ENCODE results near the gene AGPAT3. TPM values are rescaled to one million over a fixed set of nuclear protein-coding genes. Genes with fewer than 3 reads are reported as not detected.

The AGPAT3 gene
- total RNA-seq, 2 donors from 2014 or later, result 21.2 to 109 TPM

- ATAC-seq (no peak), DNase-seq (ENCODE audit: low spot score in 2 of 2) (no peak)
- Mint-ChIP-seq H3K9me3 (no peaks in the 10 kb centered on the region), H3K36me3 (no peaks in the 10 kb centered on the region), H3K27ac (peak overlapping the region; percentile 91)
Measured at GRCh38 chr21:43939443-43940328, 74.7 kb downstream of the AGPAT3 start.

DNA sequence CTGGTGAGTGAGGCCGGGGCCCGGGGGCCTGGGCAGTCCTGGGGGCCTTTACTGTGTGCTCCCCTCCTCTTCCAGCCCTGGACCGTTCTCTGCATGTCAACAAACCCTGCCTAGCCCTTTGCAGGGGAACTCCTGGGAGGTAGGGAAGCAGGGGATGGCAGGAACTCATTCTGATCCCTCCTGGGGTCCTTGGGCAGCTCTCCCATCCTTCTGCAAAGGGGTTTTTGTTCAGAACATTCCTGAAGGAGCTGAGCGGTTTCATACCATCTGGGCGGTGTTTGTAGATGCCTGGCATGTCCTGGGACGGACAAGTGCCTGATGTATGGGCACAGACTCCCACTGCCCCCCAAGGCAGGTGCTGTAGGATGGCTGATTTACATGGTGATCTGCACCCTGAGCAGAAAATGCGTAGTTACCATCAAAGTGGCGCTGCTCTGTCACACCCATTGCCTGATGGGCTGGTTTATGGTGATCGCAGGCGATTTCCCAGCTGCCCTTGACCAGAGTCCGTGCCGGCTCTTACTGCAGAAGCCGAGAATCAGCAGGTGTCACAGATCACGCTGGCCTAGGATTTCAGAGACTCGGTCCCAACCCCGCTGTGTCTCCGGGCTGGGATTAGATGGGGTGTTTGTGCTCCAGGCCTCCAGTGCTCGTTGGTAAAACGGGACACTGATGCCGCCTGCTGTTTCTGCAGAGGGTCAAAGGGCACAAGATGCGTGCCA is 75.5 kb downstream of the AGPAT3 start:
- no peaks in the 10 kb centered on the region for H3K36me3 Mint-ChIP-seq

GRCh38 chr21:43942201-43942600 is 77.2 kb downstream of the AGPAT3 start:
- Mint-ChIP-seq H3K27ac (no peak overlapping the region), H3K36me3 (peaks cover 0 to 15% of the 10 kb centered on the region in 2 donors), H3K9me3 (no peaks in the 10 kb centered on the region)
- no peak for DNase-seq (ENCODE audit: low spot score in 2 of 2)
- no peak for ATAC-seq

More for the DNA sequence above, 75.5 kb downstream of the AGPAT3 start:
- DNase-seq (ENCODE audit: low spot score in 2 of 2) (no peak), ATAC-seq (no peak)
- H3K9me3 Mint-ChIP-seq, result no peaks in the 10 kb centered on the region
- H3K27ac Mint-ChIP-seq, result no peak overlapping the region

DNA sequence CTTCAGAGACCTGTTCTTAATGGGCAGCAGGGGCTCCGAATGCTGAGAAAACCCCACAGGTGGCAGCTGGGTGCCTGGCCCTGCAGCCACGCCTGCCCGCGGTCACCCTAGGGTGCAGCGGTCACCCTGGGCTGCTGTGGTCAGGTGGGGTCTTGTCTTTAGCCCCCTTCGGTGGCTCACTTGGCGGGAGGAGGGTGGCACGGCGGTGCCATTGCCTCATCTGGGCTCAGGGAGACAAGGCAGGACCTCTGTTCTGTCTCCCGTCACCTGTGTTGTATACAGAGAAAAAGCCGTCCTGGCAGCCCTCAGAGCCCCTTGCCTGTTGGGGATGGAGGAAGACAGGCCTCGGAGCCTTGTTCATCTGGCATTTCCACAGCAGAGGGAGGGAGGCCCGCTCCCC is 77.6 kb downstream of the AGPAT3 start:
- ATAC-seq (no peak), DNase-seq (ENCODE audit: low spot score in 2 of 2) (no peak)
- Mint-ChIP-seq H3K9me3 (no peaks in the 10 kb centered on the region), H3K36me3 (peaks cover 0 to 18% of the 10 kb centered on the region in 2 donors), H3K27ac (no peak overlapping the region)

GRCh38 chr21:43943512-43944077 is 78.6 kb downstream of the AGPAT3 start:
- peaks cover 0 to 5% of the 10 kb centered on the region in 2 donors for H3K9me3 Mint-ChIP-seq
- no peak overlapping the region for H3K27ac Mint-ChIP-seq
- ATAC-seq, result no peak

GRCh38 chr21:43944078-43944633 is 79.1 kb downstream of the AGPAT3 start:
- ATAC-seq, result no peak

More at GRCh38 chr21:43943512-43944077, 78.6 kb downstream of the AGPAT3 start:
- no peak for DNase-seq (ENCODE audit: low spot score in 2 of 2)
- H3K36me3 Mint-ChIP-seq, result peaks cover 0 to 28% of the 10 kb centered on the region in 2 donors

GRCh38 chr21:43944757-43945156 is 79.7 kb downstream of the AGPAT3 start:
- peaks cover 5 to 16% of the 10 kb centered on the region in 2 donors for H3K9me3 Mint-ChIP-seq
- H3K27ac Mint-ChIP-seq, result peak overlapping the region in 1 of 2 donors; percentile 77
- H3K36me3 Mint-ChIP-seq, result peaks cover 9 to 39% of the 10 kb centered on the region in 2 donors
- DNase-seq (ENCODE audit: low spot score in 2 of 2), result no peak
- no peak for ATAC-seq

More at GRCh38 chr21:43944078-43944633, 79.1 kb downstream of the AGPAT3 start:
- Mint-ChIP-seq H3K27ac (peak overlapping the region in 1 of 2 donors; percentile 77), H3K36me3 (peaks cover 3 to 33% of the 10 kb centered on the region in 2 donors), H3K9me3 (peaks cover 0 to 10% of the 10 kb centered on the region in 2 donors)
- no peak for DNase-seq (ENCODE audit: low spot score in 2 of 2)

DNA sequence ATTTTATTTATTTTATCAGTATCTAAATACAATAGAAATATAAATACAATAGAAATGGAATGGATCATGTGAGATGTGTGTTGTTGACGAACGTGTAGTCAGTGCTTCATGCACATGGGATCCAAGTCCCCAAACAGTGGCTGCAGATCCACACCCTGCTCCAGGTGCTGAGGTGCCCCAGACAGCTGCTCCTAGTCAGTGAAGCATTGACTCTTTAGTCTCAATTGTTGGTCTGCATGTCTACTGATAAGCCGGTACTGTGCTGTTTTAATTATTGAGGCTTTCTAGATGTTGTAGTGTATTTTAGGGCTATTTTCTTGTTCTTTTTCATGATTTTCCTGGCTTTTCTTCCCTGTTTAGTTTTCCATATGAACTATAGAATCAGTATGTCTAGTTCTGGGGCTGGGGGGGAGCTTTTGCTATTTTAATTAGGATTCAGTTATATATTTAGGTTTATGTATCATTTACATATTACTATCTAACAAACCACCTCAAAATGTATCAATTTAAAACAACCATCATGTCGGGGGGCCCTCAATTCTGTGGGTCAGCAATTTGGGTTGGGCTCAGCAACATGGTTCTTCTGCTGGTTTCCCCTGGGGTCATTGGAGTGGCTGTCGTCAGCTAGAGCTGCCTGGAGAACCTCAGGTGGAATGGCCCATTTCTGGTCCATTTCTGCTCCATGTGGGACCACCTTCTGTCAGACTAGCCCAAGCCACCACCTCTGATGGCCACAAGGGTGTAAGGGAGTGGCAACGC is 83.9 kb downstream of the AGPAT3 start:
- peak overlapping the region; percentile 29 to 73 for H3K27ac Mint-ChIP-seq

DNA sequence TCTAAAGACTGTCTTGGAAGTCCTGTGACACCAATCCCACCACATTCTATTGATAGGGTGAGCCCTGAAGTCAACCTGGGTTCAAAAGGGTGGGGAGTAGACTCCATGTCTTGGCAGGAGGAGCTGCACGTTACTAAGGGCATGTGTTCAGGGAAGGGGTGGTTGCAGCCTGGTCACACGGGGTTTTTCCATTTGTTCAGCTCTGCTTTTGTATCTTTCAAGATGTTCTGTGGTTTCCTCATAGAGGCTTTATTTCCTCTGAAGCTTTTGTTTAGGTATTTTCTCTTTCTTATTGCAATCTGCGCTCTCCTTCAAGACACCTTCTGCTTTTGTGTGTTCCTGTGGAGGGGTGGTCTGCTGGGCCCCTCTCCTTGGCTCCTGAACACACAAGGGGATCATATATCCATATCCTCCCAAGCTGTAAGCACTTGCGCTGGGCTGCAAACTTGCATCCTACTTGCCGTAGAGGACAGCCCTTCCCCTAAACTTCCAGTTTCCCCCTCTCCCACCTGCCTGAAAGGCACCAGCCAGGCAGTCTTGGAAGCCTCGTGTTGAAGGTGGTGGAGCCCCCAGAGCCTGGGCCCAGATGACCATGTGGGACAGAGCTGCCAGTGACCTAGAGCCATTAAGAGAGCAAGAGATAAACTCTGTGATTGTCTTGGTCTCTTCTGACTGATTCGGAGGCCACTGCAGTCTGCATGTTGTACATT is 84.6 kb downstream of the AGPAT3 start:
- Mint-ChIP-seq H3K27ac (peak overlapping the region; percentile 29 to 73), H3K9me3 (peaks cover 8 to 17% of the 10 kb centered on the region in 2 donors), H3K36me3 (peaks cover 14 to 51% of the 10 kb centered on the region in 2 donors)
- DNase-seq (ENCODE audit: low spot score in 2 of 2), result no peak
- peak; percentile 43 to 64 for ATAC-seq

More for the DNA sequence above, 83.9 kb downstream of the AGPAT3 start:
- Mint-ChIP-seq H3K9me3 (peaks cover 8 to 17% of the 10 kb centered on the region in 2 donors), H3K36me3 (peaks cover 14 to 51% of the 10 kb centered on the region in 2 donors)
- ATAC-seq (no peak), DNase-seq (ENCODE audit: low spot score in 2 of 2) (no peak)

- Mint-ChIP-seq H3K27ac (no peak overlapping the region), H3K9me3 (peaks cover 8 to 17% of the 10 kb centered on the region in 2 donors), H3K36me3 (peaks cover 14 to 51% of the 10 kb centered on the region in 2 donors)
- ATAC-seq (no peak), DNase-seq (ENCODE audit: low spot score in 2 of 2) (no peak)
Measured at GRCh38 chr21:43950481-43950880, 85.5 kb downstream of the AGPAT3 start.

- no peak for ATAC-seq
- Mint-ChIP-seq H3K9me3 (peaks cover 8 to 17% of the 10 kb centered on the region in 2 donors), H3K36me3 (peaks cover 14 to 48% of the 10 kb centered on the region in 2 donors), H3K27ac (no peak overlapping the region)
- DNase-seq (ENCODE audit: low spot score in 2 of 2), result no peak
Measured at GRCh38 chr21:43950936-43951335, 85.9 kb downstream of the AGPAT3 start.

GRCh38 chr21:43951911-43952703 is 87.1 kb downstream of the AGPAT3 start:
- DNase-seq (ENCODE audit: low spot score in 2 of 2), result no peak
- Mint-ChIP-seq H3K27ac (peak overlapping the region in 1 of 2 donors; percentile 78), H3K36me3 (peaks cover 14 to 37% of the 10 kb centered on the region in 2 donors), H3K9me3 (peaks cover 8 to 17% of the 10 kb centered on the region in 2 donors)
- ATAC-seq, result no peak

DNA sequence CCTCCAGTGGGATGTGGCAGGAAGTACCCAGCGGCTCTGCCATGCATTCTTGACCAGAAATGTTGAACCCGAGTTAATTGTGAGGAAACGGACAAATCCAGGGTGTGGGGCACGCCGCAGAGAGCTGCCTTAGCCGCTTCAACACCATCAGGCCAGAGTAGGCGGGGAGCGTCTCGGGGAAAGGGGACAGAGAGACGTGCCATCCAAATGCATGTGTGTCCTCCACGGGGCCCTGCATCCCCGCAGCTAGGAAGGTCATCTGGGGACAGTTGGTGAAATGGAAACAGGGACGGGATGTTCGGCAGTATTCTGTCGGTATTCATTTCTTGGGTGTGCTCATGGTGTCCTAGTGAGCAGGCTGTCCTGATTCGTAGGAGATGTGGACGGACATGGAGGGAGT is 88.0 kb downstream of the AGPAT3 start:
- Mint-ChIP-seq H3K27ac (peak overlapping the region in 1 of 2 donors; percentile 50), H3K9me3 (peaks cover 8 to 15% of the 10 kb centered on the region in 2 donors), H3K36me3 (peaks cover 14 to 28% of the 10 kb centered on the region in 2 donors)
- no peak for DNase-seq (ENCODE audit: low spot score in 2 of 2)
- no peak for ATAC-seq

- DNase-seq (ENCODE audit: low spot score in 2 of 2) (no peak), ATAC-seq (no peak)
- Mint-ChIP-seq H3K27ac (peak overlapping the region in 1 of 2 donors; percentile 55), H3K9me3 (peaks cover 8% of the 10 kb centered on the region in 2 donors), H3K36me3 (peaks cover 12 to 19% of the 10 kb centered on the region in 2 donors)
Measured at GRCh38 chr21:43954042-43954441, 89.0 kb downstream of the AGPAT3 start.
